Measurements from ENCODE around the gene CARMIL1. TPM values are rescaled to one million over a fixed set of nuclear protein-coding genes. Genes with fewer than 3 reads are reported as not detected.

CARMIL1 gene

GRCh38 chr6:25655723-25656122, 376.5 kb downstream of the CARMIL1 start:
- H3K4me1 ChIP-seq (ENCODE audit: control insufficient read depth, insufficient read depth, low read length), result no peaks in the 10 kb centered on the region
- H3K27me3 ChIP-seq (ENCODE audit: control insufficient read depth, insufficient read depth, low read length), result peaks cover 10% of the 10 kb centered on the region
- no peak overlapping the region for H3K4me3 ChIP-seq (ENCODE audit: low read length)
- no peaks in the 10 kb centered on the region for H3K36me3 ChIP-seq (ENCODE audit: insufficient read depth, low read length)
- no peak overlapping the region for H3K4me2 ChIP-seq (ENCODE audit: low read length)
- H3K9ac ChIP-seq (ENCODE audit: low read depth, low read length), result no peak overlapping the region
- no peaks in the 10 kb centered on the region for H3K9me3 ChIP-seq (replicated peaks; ENCODE audit: low read length)

DNA sequence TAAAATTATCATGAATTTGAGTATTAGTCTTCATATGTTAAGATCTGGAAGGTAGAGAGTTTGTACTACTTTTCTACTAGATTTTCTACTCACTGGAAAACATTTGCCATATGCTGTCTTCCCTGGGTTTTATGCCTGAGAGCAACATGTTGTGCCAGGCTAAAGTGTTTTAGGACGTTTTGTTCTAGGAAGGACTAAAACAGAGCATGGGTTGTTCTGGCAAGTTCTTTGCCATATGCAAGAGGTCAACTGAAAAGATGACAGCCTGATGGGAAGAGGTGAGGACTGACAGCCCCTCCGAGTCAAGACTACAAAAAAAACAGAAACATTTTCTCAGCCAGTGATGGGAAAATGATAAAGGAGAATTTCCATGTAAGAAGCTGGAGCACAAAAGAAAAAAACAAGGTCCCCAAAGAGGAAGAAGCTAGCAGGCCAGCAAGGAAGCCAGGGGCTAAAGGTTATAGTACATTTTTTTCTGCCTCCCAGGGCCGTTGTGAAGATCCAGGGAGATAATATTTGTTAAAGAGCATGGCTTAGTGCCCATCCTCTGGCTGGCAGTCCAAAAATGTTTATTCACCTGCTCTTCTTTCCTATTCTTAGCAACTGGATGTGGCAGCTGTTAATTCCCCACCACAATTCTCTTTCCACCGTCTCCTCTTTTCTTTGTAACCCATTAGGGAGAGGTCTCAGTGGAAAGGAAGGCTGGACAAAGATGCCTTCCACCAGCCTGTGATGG, 380.6 kb downstream of the CARMIL1 start:
- H3K4me2 ChIP-seq (ENCODE audit: low read length), result peak overlapping the region; percentile 7
- H3K4me3 ChIP-seq (ENCODE audit: low read length), result no peak overlapping the region
- H3K9ac ChIP-seq (ENCODE audit: low read depth, low read length), result no peak overlapping the region
- H3K4me1 ChIP-seq (ENCODE audit: control insufficient read depth, insufficient read depth, low read length), result no peaks in the 10 kb centered on the region
- H3K9me3 ChIP-seq (replicated peaks; ENCODE audit: low read length), result no peaks in the 10 kb centered on the region
- H3K36me3 ChIP-seq (ENCODE audit: insufficient read depth, low read length), result no peaks in the 10 kb centered on the region
- H3K27me3 ChIP-seq (ENCODE audit: control insufficient read depth, insufficient read depth, low read length), result no peaks in the 10 kb centered on the region

DNA sequence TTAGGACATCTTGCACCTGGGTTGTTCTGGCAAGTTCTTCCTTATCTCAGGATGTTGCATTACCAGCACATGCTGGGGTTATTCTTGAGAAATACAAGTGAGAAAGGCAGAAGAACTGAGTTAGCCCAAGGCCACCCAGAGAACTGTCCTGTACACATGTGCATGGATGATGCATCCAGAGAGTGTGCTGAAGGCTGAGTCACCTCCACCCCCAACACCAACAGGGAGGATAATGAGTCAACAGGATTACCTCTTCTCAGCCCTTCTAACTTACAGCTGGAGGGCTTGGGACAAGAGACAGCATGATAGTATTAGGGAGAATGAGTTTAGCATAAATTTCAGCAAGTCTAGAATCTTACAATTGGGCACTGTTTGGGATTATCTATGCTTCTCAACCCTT, 381.3 kb downstream of the CARMIL1 start:
- Histone ChIP-seq H3K27me3 (ENCODE audit: control insufficient read depth, insufficient read depth, low read length) (no peaks in the 10 kb centered on the region), H3K36me3 (ENCODE audit: insufficient read depth, low read length) (no peaks in the 10 kb centered on the region), H3K4me2 (ENCODE audit: low read length) (peak overlapping the region; percentile 7), H3K9me3 (replicated peaks; ENCODE audit: low read length) (no peaks in the 10 kb centered on the region), H3K4me3 (ENCODE audit: low read length) (no peak overlapping the region), H3K9ac (ENCODE audit: low read depth, low read length) (no peak overlapping the region), H3K4me1 (ENCODE audit: control insufficient read depth, insufficient read depth, low read length) (no peaks in the 10 kb centered on the region)

- no peaks in the 10 kb centered on the region for H3K27me3 ChIP-seq (ENCODE audit: control insufficient read depth, insufficient read depth, low read length)
- H3K4me3 ChIP-seq (ENCODE audit: low read length), result no peak overlapping the region
- H3K4me2 ChIP-seq (ENCODE audit: low read length), result no peak overlapping the region
- H3K4me1 ChIP-seq (ENCODE audit: control insufficient read depth, insufficient read depth, low read length), result no peaks in the 10 kb centered on the region
- H3K9ac ChIP-seq (ENCODE audit: low read depth, low read length), result no peak overlapping the region
- no peaks in the 10 kb centered on the region for H3K9me3 ChIP-seq (replicated peaks; ENCODE audit: low read length)
- H3K36me3 ChIP-seq (ENCODE audit: insufficient read depth, low read length), result no peaks in the 10 kb centered on the region
Observed at GRCh38 chr6:25661129-25661779, 382.1 kb downstream of the CARMIL1 start.

DNA sequence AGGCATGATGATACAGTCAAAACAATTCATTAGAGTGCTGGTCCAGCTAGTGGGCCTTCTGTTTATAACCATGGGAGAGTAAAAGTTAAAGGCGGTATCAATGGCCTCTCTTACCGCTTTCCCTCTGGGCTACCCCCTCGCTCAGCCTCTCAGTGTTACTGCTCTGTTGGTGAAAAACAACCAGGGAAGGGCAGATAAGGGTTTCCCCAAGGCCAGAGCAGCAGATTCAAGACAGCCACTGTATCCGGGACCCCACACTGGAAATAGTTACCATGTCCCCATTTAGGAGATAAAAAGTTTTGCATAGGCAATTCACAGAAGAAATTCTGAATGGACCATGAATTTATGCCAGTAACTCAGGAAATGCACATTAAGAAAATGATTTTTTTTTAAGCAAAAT, 386.3 kb downstream of the CARMIL1 start:
- no peaks in the 10 kb centered on the region for H3K9me3 ChIP-seq (replicated peaks; ENCODE audit: low read length)
- H3K36me3 ChIP-seq (ENCODE audit: insufficient read depth, low read length), result no peaks in the 10 kb centered on the region
- no peak overlapping the region for H3K9ac ChIP-seq (ENCODE audit: low read depth, low read length)
- no peak overlapping the region for H3K4me3 ChIP-seq (ENCODE audit: low read length)
- H3K4me1 ChIP-seq (ENCODE audit: control insufficient read depth, insufficient read depth, low read length), result no peaks in the 10 kb centered on the region
- no peaks in the 10 kb centered on the region for H3K27me3 ChIP-seq (ENCODE audit: control insufficient read depth, insufficient read depth, low read length)
- H3K4me2 ChIP-seq (ENCODE audit: low read length), result no peak overlapping the region

DNA sequence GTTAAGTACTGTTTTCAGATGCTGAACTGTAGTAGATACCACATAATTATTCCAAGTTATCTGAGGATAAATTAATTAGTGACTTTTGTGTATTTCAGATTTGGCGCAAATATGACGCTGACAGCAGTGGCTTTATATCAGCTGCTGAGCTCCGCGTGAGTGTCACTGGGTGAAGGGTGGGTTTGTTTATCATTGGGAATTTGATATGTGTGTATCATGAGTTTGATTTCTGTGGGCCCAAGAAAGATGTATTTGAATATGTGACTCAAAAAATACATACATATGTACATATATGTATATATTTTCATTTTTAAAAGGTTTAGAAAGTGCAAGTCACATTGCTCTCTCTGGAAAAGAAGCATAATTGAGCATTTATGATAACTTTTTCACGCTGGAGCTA, 390.2 kb downstream of the CARMIL1 start:
- no peaks in the 10 kb centered on the region for H3K36me3 ChIP-seq (ENCODE audit: insufficient read depth, low read length)
- no peaks in the 10 kb centered on the region for H3K9me3 ChIP-seq (replicated peaks; ENCODE audit: low read length)
- H3K4me1 ChIP-seq (ENCODE audit: control insufficient read depth, insufficient read depth, low read length), result no peaks in the 10 kb centered on the region
- H3K4me2 ChIP-seq (ENCODE audit: low read length), result no peak overlapping the region
- no peak overlapping the region for H3K9ac ChIP-seq (ENCODE audit: low read depth, low read length)
- no peaks in the 10 kb centered on the region for H3K27me3 ChIP-seq (ENCODE audit: control insufficient read depth, insufficient read depth, low read length)
- no peak overlapping the region for H3K4me3 ChIP-seq (ENCODE audit: low read length)

Small RNA genes within 50 kb of the gene (small RNA-seq; reads per million reads assigned to genes)
- gene RF00019, result not detected
- not detected for gene RNU6-987P

All from skeletal muscle satellite cell (primary cell).